ENCODE data around the gene NRXN3.

- no peak for TF ChIP-seq NFRKB (IDR thresholded peaks at IDR 0.05)
- no peak for TF ChIP-seq ZNF384 (IDR thresholded peaks at IDR 0.05)
- TF ChIP-seq LEF1 (IDR thresholded peaks at IDR 0.05; ENCODE audit: borderline replicate concordance), result no peak
- TF ChIP-seq SP1 (IDR thresholded peaks at IDR 0.05), result no peak
- no peak for TF ChIP-seq TARDBP (IDR thresholded peaks at IDR 0.05)
- no peak for TF ChIP-seq ELF4 (IDR thresholded peaks at IDR 0.05)
- TF ChIP-seq PKNOX1 (IDR thresholded peaks at IDR 0.05), result no peak
- TF ChIP-seq L3MBTL2 (conservative IDR thresholded peaks at IDR 0.05), result no peak
- no peak for TF ChIP-seq FOXK2 (IDR thresholded peaks at IDR 0.05)
Observed at GRCh38 chr14:79826362-79826761, 1656.2 kb downstream of the NRXN3 start.

Data from HEK293T (cell line).